H7 (cell line): ENCODE results near the gene METTL16. TPM values are rescaled to one million over a fixed set of nuclear protein-coding genes. Genes with fewer than 3 reads are reported as not detected.
"Not testable (repeated sequence)": the region's sequence is repeated elsewhere in the genome, so short reads cannot be mapped to it uniquely, and the experiment has no call there.

Experiments used
- DNase-seq: peaks from one replicate; pipeline ENCODE4 v3.0.0; 2012
- H3K27me3 ChIP-seq: 2 replicates; pipeline ENCODE4 v1.6.0; 2011; ENCODE audit warnings: mild to moderate bottlenecking, low read length; ENCODE audit not compliant: control insufficient read depth, insufficient read depth
- H3K36me3 ChIP-seq: replicated peaks from 2 replicates; pipeline ENCODE4 v1.5.1; 2011; ENCODE audit warnings: low read length; ENCODE audit not compliant: control insufficient read depth, insufficient read depth
- H3K4me3 ChIP-seq: 2 replicates; pipeline ENCODE4 v1.5.1; 2011; ENCODE audit warnings: low read depth, mild to moderate bottlenecking, control low read depth, low read length, moderate library complexity; ENCODE audit not compliant: insufficient read depth
- total RNA-seq: library from RNA; depleted of rRNA; stranded (reverse); fragments of >200 nt; shearing (Covaris generic); gene quantifications from 2 replicates; pipeline ENCODE4 v1.2.3, GENCODE V29; 2014

The METTL16 gene
- total RNA-seq, 1 experiment from 2014 or later = 21.3 TPM

GRCh38 chr17:2450016-2450650, 61.6 kb downstream of the METTL16 start:
- H3K36me3 ChIP-seq = no peaks in the 10 kb centered on the region
- no peak for DNase-seq
- no peak overlapping the region for H3K4me3 ChIP-seq
- H3K27me3 ChIP-seq = no peaks in the 10 kb centered on the region

GRCh38 chr17:2449486-2449885, 62.2 kb downstream of the METTL16 start:
- H3K4me3 ChIP-seq = no peak overlapping the region
- no peaks in the 10 kb centered on the region for H3K36me3 ChIP-seq
- no peak for DNase-seq
- H3K27me3 ChIP-seq = no peaks in the 10 kb centered on the region

- not testable (repeated sequence) for H3K36me3 ChIP-seq, H3K27me3 ChIP-seq, DNase-seq, H3K4me3 ChIP-seq
These were observed 64.2 kb downstream of the METTL16 start for GRCh38 chr17:2447479-2447878.

GRCh38 chr17:2445638-2446037, 66.0 kb downstream of the METTL16 start:
- no peaks in the 10 kb centered on the region for H3K27me3 ChIP-seq
- no peak overlapping the region for H3K4me3 ChIP-seq
- no peak for DNase-seq
- peaks cover 3% of the 10 kb centered on the region for H3K36me3 ChIP-seq

- no peak for DNase-seq
- Histone ChIP-seq H3K27me3 (no peaks in the 10 kb centered on the region), H3K36me3 (peaks cover 3% of the 10 kb centered on the region), H3K4me3 (no peak overlapping the region)
These were observed 67.3 kb downstream of the METTL16 start for GRCh38 chr17:2444382-2444781.

GRCh38 chr17:2442166-2442565, 69.5 kb downstream of the METTL16 start:
- no peak for DNase-seq
- no peak overlapping the region for H3K4me3 ChIP-seq
- peaks cover 8% of the 10 kb centered on the region for H3K36me3 ChIP-seq
- H3K27me3 ChIP-seq = no peaks in the 10 kb centered on the region

GRCh38 chr17:2440930-2441329, 70.8 kb downstream of the METTL16 start:
- peaks cover 11% of the 10 kb centered on the region for H3K36me3 ChIP-seq
- H3K4me3 ChIP-seq = no peak overlapping the region
- no peaks in the 10 kb centered on the region for H3K27me3 ChIP-seq
- no peak for DNase-seq

GRCh38 chr17:2439997-2440396, 71.7 kb downstream of the METTL16 start:
- DNase-seq, H3K4me3 ChIP-seq, H3K27me3 ChIP-seq: not testable (repeated sequence)
- peaks cover 11% of the 10 kb centered on the region for H3K36me3 ChIP-seq

GRCh38 chr17:2438823-2439222, 72.9 kb downstream of the METTL16 start:
- H3K36me3 ChIP-seq = peaks cover 11% of the 10 kb centered on the region

GRCh38 chr17:2436316-2436905, 75.3 kb downstream of the METTL16 start:
- H3K36me3 ChIP-seq = peaks cover 16% of the 10 kb centered on the region
- no peak overlapping the region for H3K4me3 ChIP-seq
- no peaks in the 10 kb centered on the region for H3K27me3 ChIP-seq
- DNase-seq = no peak

More at GRCh38 chr17:2438823-2439222, 72.9 kb downstream of the METTL16 start:
- no peak for DNase-seq
- no peaks in the 10 kb centered on the region for H3K27me3 ChIP-seq
- no peak overlapping the region for H3K4me3 ChIP-seq

- no peak for DNase-seq
- Histone ChIP-seq H3K36me3 (peaks cover 15% of the 10 kb centered on the region), H3K27me3 (no peaks in the 10 kb centered on the region), H3K4me3 (no peak overlapping the region)
These were observed 75.8 kb downstream of the METTL16 start for GRCh38 chr17:2435862-2436261.

- DNase-seq = peak; percentile 74
- H3K27me3 ChIP-seq = no peaks in the 10 kb centered on the region
- no peak overlapping the region for H3K4me3 ChIP-seq
- H3K36me3 ChIP-seq = peaks cover 15% of the 10 kb centered on the region
These were observed 76.4 kb downstream of the METTL16 start for GRCh38 chr17:2435181-2435741.

- Histone ChIP-seq H3K4me3 (no peak overlapping the region), H3K36me3 (peaks cover 12% of the 10 kb centered on the region), H3K27me3 (no peaks in the 10 kb centered on the region)
- DNase-seq = no peak
These were observed 78.0 kb downstream of the METTL16 start for GRCh38 chr17:2433696-2434095.

- H3K27me3 ChIP-seq = no peaks in the 10 kb centered on the region
- H3K36me3 ChIP-seq = peaks cover 2% of the 10 kb centered on the region
- no peak for DNase-seq
- no peak overlapping the region for H3K4me3 ChIP-seq
These were observed 83.8 kb downstream of the METTL16 start for GRCh38 chr17:2427910-2428309.

GRCh38 chr17:2427215-2427614, 84.5 kb downstream of the METTL16 start:
- H3K36me3 ChIP-seq = peaks cover 1% of the 10 kb centered on the region; the same call in 1 of the 2 replicates
- H3K27me3 ChIP-seq = no peaks in the 10 kb centered on the region
- no peak for DNase-seq
- no peak overlapping the region for H3K4me3 ChIP-seq
